Stimulated activated CD8-positive, alpha-beta memory T cell treated with anti-CD3 and anti-CD28 coated beads, Interleukin-12 subunit alpha, Interleukin-12 subunit beta, amount 100 ng/mL, for 1 hour (primary cell): Measurements from ENCODE around the gene MYB.
"Not testable (repeated sequence)": the region's sequence is repeated elsewhere in the genome, so short reads cannot be mapped to it uniquely, and the experiment has no call there.

ENCODE experiments used
- DNase-seq: peaks from one replicate; pipeline ENCODE4 v3.0.0-alpha.2; 2020; ENCODE audit warnings: low read depth

The MYB gene

DNA sequence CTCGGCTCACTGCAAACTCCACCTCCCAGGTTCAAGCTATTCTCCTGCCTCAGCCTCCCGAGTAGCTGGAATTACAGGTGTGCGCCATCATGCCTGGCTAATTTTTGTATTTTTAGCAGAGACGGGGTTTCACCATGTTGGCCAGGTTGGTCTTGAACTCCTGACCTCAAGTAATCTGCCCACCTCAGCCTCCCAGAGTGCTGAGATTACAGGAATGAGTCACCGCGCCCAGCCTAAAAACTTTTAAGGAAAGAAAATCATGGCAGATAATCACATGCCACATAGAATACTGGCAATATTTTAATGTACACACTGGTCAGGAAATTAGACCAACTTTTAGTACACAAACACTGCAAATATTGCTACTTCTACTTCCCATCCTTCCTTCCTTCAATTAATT, 16.7 kb upstream of the MYB start:
- DNase-seq: not testable (repeated sequence)

GRCh38 chr6:135165031-135165430, 16.1 kb upstream of the MYB start:
- no peak for DNase-seq

GRCh38 chr6:135166515-135166914, 14.6 kb upstream of the MYB start:
- no peak for DNase-seq

DNA sequence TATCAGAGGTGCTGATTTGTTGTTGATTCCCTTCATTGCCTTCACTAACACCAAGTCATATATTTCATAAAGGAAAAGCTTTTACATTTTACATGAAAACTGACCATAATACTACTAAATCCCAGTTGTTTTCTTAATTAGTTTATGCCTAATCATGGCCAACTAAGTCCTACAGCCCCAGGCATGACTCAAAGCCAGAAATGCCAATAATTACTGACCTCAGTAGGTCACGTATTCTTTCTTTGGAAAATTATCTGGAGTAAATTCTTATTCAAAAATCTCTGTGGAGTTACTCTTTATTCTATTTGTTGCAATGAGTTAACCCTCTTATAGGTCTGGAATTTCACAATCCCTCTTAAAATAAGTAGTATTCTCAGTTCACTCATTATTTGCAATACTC, 13.5 kb upstream of the MYB start:
- DNase-seq: no peak

DNA sequence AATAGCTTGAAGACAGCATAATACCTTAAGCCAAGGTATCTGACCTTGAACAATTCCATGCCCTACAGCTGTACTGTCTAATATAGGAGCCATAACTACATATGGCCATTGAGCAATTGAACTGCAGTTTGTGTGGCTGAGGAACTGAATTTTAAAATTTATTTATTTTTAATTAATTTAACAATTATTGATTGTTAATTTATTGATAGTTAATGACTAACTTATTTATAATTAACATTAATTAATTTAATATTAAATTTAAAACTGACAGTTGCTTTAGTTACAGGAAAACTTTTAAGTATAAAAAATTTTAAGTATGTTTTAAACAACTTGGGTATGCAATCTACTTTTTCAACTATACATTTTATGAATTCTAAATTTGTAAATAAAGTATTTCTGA, 12.3 kb upstream of the MYB start:
- DNase-seq: no peak

DNA sequence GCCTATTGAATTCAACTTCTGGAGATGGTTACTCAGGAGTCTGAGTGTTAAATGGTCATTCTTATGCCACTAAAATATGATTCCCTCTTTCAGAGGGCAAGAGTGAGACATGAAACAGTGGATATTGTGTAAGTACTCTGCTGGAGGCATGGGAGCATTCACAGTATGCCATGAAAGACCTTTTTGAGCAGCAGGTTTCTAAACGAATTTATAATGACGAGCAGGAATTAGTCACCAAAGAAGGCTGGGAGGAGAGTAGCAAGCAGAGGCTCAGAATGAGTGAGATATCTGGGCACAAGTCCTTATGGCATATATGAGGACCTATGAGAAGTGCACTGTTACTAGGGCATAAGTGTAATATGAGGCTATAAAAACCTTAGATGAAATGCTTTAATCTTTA, 10.9 kb upstream of the MYB start:
- no peak for DNase-seq

GRCh38 chr6:135170849-135171248, 10.3 kb upstream of the MYB start:
- no peak for DNase-seq

DNA sequence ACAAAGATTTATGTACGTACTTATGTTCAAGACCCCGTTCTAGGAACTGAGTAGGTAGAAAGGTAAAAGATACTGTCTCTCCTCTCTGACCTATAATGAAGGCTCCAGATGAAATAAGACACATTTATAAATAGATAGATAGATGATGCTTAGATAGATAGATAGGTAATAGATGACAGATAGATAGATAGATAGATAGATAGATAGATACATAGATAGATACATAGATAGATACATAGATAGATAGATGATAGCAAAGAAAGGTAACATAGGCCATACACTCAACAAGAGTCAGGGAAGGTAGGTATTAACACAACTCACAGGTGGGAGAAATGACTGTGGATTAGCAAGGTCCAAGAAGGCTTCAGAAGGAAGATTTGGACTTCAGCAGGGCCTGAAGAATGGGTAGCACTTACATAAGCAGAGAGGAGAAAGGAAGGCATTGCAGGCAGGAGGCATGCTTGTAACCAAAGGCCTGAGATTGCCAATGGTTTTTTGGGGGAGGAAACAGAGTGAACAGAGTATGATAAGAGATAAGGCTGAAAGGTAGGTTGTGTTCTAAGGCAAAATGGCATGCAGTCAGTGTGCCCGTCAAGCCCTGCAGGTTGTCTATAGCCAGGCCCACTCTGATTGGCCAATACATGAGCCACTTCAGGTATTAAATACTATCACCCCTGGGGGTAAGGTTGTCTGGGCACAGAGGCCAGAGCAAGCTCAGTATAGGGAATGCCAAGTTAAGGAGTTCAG, 7.7 kb upstream of the MYB start:
- DNase-seq: no peak

DNA sequence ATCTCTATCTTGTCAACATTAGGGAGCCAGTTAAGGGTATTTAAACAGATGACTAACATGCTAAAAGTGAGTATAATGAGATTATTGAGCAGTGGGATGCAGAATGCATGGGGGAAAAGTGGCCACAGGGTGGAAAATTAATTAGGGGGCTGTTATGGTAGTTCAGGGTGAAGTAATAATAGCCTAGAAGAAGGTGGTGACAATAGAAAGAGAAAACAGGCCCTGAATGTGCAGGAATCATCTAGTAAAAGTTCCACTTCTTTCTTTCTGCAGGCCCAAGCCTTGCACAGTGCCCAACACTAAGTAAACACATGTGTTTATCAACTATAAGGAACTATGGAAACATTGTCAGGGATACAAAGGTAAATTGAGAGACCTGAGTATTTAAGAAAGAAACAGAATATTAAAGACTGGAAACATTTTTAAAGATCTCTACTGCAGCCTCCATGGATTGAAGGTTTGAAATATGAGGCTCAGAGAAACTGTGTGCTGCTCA, 7.1 kb upstream of the MYB start:
- no peak for DNase-seq

DNA sequence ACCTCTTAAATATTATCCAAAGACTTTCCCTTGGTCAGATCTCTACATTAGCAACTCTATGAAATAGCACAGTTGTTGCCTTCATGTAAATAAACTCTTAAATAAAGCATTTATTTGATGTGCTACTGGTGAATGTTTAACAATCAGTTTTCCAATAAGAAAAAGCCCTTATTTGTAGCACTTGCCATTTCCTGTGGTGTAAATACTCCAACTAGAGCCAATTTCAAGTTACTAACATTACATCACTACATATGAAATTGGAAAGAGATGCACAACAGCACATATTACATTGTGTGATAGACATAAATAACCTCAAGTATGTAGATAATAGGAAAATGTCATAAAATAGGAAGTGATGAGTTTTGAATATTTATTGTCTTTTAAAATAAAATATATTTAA, 5.0 kb upstream of the MYB start:
- DNase-seq: no peak

- DNase-seq: no peak
Observed at GRCh38 chr6:135176464-135176863, 4.6 kb upstream of the MYB start.

DNA sequence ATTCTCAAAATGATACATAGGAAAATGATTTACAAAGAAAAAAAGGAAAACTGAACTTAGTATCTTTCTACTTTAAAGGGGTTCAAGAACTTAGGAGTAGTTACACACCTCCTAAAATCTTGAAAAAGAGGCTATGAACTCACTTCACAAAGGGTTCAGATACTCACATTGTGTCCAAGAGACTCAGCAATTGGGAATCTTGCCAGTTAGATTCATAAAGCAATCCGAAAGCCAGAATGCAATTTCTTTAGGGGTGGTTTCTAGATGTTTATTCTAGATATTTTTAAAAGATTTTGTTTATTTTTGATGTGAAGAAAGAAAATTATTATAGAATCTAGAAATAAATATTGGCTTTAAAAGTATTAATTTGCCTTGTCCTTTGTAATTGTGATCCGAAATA, 1.7 kb upstream of the MYB start:
- no peak for DNase-seq

GRCh38 chr6:135179920-135180541, 1.1 kb upstream of the MYB start:
- DNase-seq: no peak

- no peak for DNase-seq
Observed at GRCh38 chr6:135181333-135182070, 394 bp downstream of the MYB start.

- no peak for DNase-seq
Observed at GRCh38 chr6:135182071-135183001, 1.2 kb downstream of the MYB start.

DNA sequence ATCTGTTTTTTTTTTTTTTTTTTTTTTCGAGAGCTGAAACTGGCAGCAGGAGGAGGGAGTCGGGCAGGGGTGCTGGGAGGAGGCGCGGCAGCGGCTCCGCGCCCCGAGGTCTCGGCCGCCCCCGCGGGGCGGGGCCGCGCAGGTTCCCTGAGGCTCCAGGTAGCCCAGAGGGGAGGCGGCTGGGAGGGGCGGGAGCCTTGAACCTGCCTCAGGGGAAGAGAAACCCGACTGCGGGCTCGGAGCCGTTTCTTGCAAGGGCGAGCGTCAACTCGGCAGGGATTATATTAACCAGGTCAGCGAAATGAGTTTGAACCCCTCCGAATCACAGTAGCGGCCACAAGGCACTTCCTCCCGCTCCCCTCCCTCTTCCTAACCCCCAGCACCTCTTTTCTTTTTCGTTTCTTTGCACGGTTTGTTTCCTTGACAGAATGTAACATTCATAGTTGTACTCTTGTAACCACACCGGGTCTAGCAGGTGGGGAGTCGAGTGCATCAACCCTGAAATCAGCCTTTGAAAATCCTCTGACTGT, 2.0 kb downstream of the MYB start:
- peak; percentile 55 for DNase-seq

GRCh38 chr6:135183532-135184440, 2.7 kb downstream of the MYB start:
- DNase-seq: peak; percentile 59

DNA sequence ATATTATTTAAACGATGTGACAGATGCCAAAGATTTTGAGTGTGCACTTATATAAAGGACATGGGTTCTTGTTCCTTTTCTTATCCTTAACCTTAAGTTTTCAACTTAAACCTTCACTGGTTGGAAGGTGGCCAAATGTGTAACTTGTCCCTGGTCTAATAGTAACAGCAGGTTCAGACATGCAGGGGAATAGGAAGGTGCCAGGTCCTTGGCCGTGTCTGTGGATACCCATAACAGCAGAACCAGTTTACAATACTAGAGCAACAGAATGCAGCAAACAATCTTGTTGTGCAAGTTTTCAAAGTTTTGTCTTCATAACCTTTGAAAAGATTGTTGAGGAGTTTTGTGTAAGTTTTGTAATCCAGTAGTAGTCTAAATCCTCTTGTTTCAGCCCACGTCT, 4.4 kb downstream of the MYB start:
- no peak for DNase-seq

- DNase-seq: no peak
Observed at GRCh38 chr6:135186255-135186654, 5.1 kb downstream of the MYB start.

DNA sequence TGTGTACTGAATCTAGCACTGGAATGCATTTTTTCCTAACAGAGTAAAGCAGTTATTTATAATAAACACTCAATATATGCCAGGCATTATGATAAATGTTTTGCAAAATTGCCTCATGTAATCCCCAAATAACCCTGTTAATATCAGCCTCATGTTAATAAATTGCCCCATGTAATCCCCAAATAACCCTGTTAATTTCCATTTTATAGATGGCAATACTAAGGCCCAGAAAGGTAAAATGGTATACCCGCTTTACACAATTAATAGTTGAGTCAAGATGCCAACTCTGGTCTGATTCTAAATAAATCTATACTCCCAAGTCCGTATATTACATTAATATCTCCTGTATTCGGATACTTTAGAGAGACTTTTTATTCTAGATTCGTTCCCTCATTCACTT, 6.3 kb downstream of the MYB start:
- DNase-seq: no peak

GRCh38 chr6:135188718-135189117, 7.6 kb downstream of the MYB start:
- DNase-seq: no peak
